ENCODE data around the gene PML. TPM values are rescaled to one million over a fixed set of nuclear protein-coding genes. Genes with fewer than 3 reads are reported as not detected.

The PML gene
- total and polyA plus RNA-seq, 10 donors = 17.5 to 127 (median 83.1) TPM

DNA sequence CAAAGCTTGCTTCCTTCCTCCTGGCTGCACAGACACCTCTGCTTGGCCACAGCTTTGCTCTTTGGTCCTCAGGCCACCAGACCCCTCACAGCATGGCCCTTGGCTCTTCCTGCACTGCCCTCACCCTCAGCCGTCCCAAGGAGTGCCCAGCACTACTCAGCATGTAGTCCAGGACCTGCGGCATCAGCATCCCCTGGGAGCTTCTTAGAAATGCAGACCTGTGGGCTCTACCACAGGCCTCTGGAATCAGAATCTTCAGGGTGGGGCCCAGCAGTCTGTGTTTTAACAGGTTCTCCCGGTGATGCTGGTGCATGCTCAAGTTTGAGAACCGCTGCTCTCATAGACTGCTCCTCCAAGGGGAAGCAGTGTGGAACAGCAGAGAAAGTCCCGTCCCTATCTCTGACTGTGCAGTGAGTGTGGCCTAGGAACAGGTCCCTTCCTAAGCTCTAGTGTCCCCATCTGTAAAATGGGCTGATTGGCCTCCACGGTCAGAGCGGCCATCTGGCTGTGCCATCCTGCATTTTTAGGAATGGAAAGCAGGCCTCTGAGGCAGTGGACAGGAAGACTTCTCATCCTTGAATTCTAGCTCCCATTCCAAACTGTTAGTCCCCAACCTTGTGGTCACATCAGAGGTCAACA lies 51.2 kb downstream of the PML start:
- H3K27me3 ChIP-seq (replicated peaks in 1 of 7) = no peaks in the 10 kb centered on the region
- no peak for DNase-seq
- peaks cover 5 to 59% (median 29%) of the 10 kb centered on the region in 6 donors for H3K4me1 ChIP-seq
- H3K36me3 ChIP-seq = peaks cover 0 to 49% (median 14%) of the 10 kb centered on the region in 6 donors
- no peak overlapping the region for H3K4me3 ChIP-seq
- no peak overlapping the region for H3K27ac ChIP-seq
- 74 to 80% (median 78%) methylated on average over 6 to 7 of the region's 7 CpGs for WGBS, 5 donors
- TF ChIP-seq, protein P1, sequence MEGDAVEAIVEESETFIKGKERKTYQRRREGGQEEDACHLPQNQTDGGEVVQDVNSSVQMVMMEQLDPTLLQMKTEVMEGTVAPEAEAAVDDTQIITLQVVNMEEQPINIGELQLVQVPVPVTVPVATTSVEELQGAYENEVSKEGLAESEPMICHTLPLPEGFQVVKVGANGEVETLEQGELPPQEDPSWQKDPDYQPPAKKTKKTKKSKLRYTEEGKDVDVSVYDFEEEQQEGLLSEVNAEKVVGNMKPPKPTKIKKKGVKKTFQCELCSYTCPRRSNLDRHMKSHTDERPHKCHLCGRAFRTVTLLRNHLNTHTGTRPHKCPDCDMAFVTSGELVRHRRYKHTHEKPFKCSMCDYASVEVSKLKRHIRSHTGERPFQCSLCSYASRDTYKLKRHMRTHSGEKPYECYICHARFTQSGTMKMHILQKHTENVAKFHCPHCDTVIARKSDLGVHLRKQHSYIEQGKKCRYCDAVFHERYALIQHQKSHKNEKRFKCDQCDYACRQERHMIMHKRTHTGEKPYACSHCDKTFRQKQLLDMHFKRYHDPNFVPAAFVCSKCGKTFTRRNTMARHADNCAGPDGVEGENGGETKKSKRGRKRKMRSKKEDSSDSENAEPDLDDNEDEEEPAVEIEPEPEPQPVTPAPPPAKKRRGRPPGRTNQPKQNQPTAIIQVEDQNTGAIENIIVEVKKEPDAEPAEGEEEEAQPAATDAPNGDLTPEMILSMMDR (IDR thresholded peaks at IDR 0.05 in 8 of 11, conservative IDR thresholded peaks at IDR 0.05 in 3 of 11) = no peak
- TF ChIP-seq POLR2AphosphoS5 (IDR thresholded peaks at IDR 0.05) = peak in 1 of 3 donors; percentile 21
- H3K9me3 ChIP-seq = no peaks in the 10 kb centered on the region
- intact Hi-C loops (cut with DNase I; ENCODE audit: low total_unique reads) = no loop called here

DNA sequence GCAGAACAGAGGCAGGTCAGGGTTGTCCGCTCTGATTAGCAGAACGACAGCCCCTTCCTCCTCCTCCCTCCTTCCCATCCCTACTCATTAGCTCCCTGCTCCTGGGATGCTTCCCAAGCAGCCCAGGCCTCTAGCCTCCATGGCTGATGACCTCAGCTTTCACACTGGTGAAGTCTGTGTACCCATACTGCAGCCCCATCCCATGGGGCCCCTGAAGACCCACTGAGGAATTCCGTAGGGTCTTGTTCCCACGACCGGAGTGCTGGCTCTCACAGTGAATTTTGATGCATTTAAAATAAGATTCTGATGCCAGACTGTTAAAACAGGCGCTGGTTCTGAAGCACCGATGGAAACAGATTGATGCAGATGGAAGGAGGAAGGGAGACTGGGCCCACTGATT lies 51.8 kb downstream of the PML start:
- TF ChIP-seq POLR2A (IDR thresholded peaks at IDR 0.05) (no peak), POLR2AphosphoS5 (IDR thresholded peaks at IDR 0.05) (no peak)
- TF ChIP-seq, protein P1 (IDR thresholded peaks at IDR 0.05 in 8 of 11, conservative IDR thresholded peaks at IDR 0.05 in 3 of 11) = no peak
- no peaks in the 10 kb centered on the region for H3K27me3 ChIP-seq (replicated peaks in 1 of 7)
- 81 to 93% (median 85%) methylated on average over 7 of the region's 7 CpGs for WGBS, 5 donors
- intact Hi-C loops (cut with DNase I; ENCODE audit: low total_unique reads) = no loop called here
- H3K4me3 ChIP-seq = no peak overlapping the region
- H3K36me3 ChIP-seq = peaks cover 0 to 45% (median 14%) of the 10 kb centered on the region in 6 donors
- H3K4me1 ChIP-seq = peaks cover 5 to 64% (median 31%) of the 10 kb centered on the region in 6 donors
- no peak for DNase-seq
- H3K27ac ChIP-seq = no peak overlapping the region
- no peaks in the 10 kb centered on the region for H3K9me3 ChIP-seq

DNA sequence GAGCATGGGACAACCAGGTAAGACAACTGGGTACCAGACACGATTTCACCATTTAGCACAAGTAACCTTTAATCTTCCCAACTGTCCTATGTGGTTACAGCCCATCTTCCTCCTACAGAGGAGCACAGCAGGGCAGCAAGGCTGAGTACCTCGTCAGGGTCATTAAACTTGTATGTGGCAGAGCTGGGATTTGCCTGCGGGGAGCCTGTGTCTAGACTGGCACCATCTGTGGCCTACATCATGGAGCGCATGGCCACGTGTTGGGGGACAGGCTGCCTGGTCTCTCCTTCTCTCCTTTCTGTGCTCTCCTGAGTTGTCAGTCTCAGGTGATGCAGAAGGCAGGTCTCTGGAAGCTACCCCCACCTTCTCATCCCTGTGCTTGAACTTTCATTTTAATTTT lies 55.6 kb downstream of the PML start:
- Histone ChIP-seq H3K4me3 (no peak overlapping the region), H3K9me3 (no peaks in the 10 kb centered on the region), H3K27ac (peak overlapping the region in 3 of 8 donors; percentile 61 to 80 (median 73)), H3K4me1 (peaks cover 11 to 61% (median 34%) of the 10 kb centered on the region in 6 donors), H3K27me3 (replicated peaks in 1 of 7) (no peaks in the 10 kb centered on the region), H3K36me3 (peaks cover 0 to 8% (median 0%) of the 10 kb centered on the region in 6 donors)
- WGBS, 5 donors = 77 to 91% (median 86%) methylated on average over 3 to 5 of the region's 5 CpGs
- no peak for TF ChIP-seq POLR2A (IDR thresholded peaks at IDR 0.05)
- TF ChIP-seq POLR2AphosphoS5 (IDR thresholded peaks at IDR 0.05) = no peak
- TF ChIP-seq, protein P1 (IDR thresholded peaks at IDR 0.05 in 8 of 11, conservative IDR thresholded peaks at IDR 0.05 in 3 of 11) = no peak
- no peak for DNase-seq
- intact Hi-C loops (cut with DNase I; ENCODE audit: low total_unique reads) = loop anchor here (5.0 kb wide), 1 partner anchor 272 kb away; no protein-coding TSS in a partner anchor

DNA sequence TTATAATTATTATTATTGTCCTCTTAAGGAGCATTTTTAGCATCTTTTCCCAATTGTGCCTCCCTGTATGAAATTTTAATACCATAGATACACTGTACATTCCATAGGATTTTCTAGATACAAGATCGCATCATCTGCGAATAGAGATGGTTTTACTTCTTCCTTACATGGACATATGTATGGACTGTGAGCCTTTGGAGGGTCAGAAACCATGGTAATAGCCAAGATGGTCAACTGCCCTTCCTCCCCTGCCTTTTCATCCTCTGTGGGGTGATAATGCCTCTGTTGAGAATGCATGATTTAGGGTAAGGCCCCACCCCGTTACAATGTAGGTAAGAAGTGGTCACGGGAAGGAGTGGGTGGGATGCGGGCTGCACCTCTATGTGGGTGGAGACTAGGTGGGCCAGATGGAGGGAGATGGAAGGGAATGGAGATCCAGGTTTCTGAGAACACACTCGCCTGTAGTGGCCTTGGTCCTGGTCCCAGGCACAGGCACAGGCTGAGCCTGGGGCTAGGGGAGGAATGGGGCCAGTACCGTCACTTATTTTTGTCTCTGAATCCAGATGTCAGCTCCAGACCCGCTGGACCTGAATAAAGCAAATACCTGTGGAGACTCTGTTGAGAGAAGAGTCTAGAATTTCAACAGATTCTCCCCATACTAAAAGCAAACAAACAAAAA lies 56.2 kb downstream of the PML start:
- intact Hi-C loops (cut with DNase I; ENCODE audit: low total_unique reads) = loop anchor here (5.0 kb wide), 1 partner anchor 272 kb away; no protein-coding TSS in a partner anchor
- no peak for DNase-seq
- H3K9me3 ChIP-seq = no peaks in the 10 kb centered on the region
- WGBS, 5 donors = 80 to 89% (median 83%) methylated on average over 8 of the region's 8 CpGs
- TF ChIP-seq, protein P1 (IDR thresholded peaks at IDR 0.05 in 8 of 11, conservative IDR thresholded peaks at IDR 0.05 in 3 of 11) = no peak
- H3K4me3 ChIP-seq = no peak overlapping the region
- H3K27me3 ChIP-seq (replicated peaks in 1 of 7) = no peaks in the 10 kb centered on the region
- H3K4me1 ChIP-seq = peaks cover 11 to 61% (median 31%) of the 10 kb centered on the region in 6 donors
- peak overlapping the region; percentile 35 to 80 (median 68) for H3K27ac ChIP-seq
- H3K36me3 ChIP-seq = peaks cover 0 to 2% (median 0%) of the 10 kb centered on the region in 6 donors
